WTC11 (cell line): ENCODE results near the gene GHRHR.

Experiments used
- CBFB ChIP-seq: sonication (generic); formaldehyde crosslinking; IDR thresholded peaks from 2 replicates; pipeline ENCODE4 v1.8.1; 2022; ENCODE audit warnings: mild to moderate bottlenecking, low read depth, missing genetic modification reagents
- FOXK1 ChIP-seq: sonication (generic); formaldehyde crosslinking; IDR thresholded peaks from 2 replicates; pipeline ENCODE4 v1.8.0; 2022; ENCODE audit warnings: mild to moderate bottlenecking, moderate library complexity, missing genetic modification reagents
- HMGA2 ChIP-seq: fragments of 250-450 bp; sonication (Bioruptor Pico); IDR thresholded peaks from 2 replicates; pipeline ENCODE4 v1.4.0; 2021; ENCODE audit warnings: mild to moderate bottlenecking, moderate library complexity
- NFYB ChIP-seq: sonication (generic); formaldehyde crosslinking; conservative IDR thresholded peaks from 2 replicates; pipeline ENCODE4 v1.8.0; 2022; ENCODE audit warnings: low read depth, missing genetic modification reagents
- NR3C1 ChIP-seq: sonication (generic); formaldehyde crosslinking; conservative IDR thresholded peaks from 2 replicates; pipeline ENCODE4 v1.8.1; 2023; ENCODE audit warnings: low read depth, mild to moderate bottlenecking, missing genetic modification reagents
- SP1 ChIP-seq: sonication (generic); formaldehyde crosslinking; conservative IDR thresholded peaks from 2 replicates; pipeline ENCODE4 v1.8.1; 2022; ENCODE audit warnings: missing genetic modification reagents
- TEAD4 ChIP-seq: sonication (generic); formaldehyde crosslinking; IDR thresholded peaks from 2 replicates; pipeline ENCODE4 v1.8.0; 2022; ENCODE audit warnings: mild to moderate bottlenecking, missing genetic modification reagents
- TP53 ChIP-seq: sonication (generic); formaldehyde crosslinking; IDR thresholded peaks from 2 replicates; pipeline ENCODE4 v1.8.1; 2023; ENCODE audit warnings: mild to moderate bottlenecking, missing genetic modification reagents
- ZNF263 ChIP-seq: sonication (generic); formaldehyde crosslinking; IDR thresholded peaks from 2 replicates; pipeline ENCODE4 v1.8.1; 2022; ENCODE audit warnings: low read depth, mild to moderate bottlenecking, moderate library complexity, missing genetic modification reagents
- TF ChIP-seq, protein P1 (sequence below): fragments of 200-600 bp; IDR thresholded peaks from 2 replicates; pipeline ENCODE4 v1.8.0; 2022; ENCODE audit warnings: antibody characterized with exemption
- TF ChIP-seq, protein P2 (sequence below): sonication (generic); formaldehyde crosslinking; IDR thresholded peaks from 2 replicates; pipeline ENCODE4 v1.8.1; 2023; ENCODE audit warnings: mild to moderate bottlenecking, missing genetic modification reagents, moderate library complexity
- TF ChIP-seq, protein P3 (sequence below): sonication (generic); formaldehyde crosslinking; IDR thresholded peaks from 2 replicates; pipeline ENCODE4 v1.8.1; 2022; ENCODE audit warnings: low read depth, mild to moderate bottlenecking, moderate library complexity, missing genetic modification reagents, borderline replicate concordance
- TF ChIP-seq, protein P4 (sequence below): sonication (generic); formaldehyde crosslinking; IDR thresholded peaks from 2 replicates; pipeline ENCODE4 v1.8.0; 2022; ENCODE audit warnings: mild to moderate bottlenecking, missing genetic modification reagents

DNA sequence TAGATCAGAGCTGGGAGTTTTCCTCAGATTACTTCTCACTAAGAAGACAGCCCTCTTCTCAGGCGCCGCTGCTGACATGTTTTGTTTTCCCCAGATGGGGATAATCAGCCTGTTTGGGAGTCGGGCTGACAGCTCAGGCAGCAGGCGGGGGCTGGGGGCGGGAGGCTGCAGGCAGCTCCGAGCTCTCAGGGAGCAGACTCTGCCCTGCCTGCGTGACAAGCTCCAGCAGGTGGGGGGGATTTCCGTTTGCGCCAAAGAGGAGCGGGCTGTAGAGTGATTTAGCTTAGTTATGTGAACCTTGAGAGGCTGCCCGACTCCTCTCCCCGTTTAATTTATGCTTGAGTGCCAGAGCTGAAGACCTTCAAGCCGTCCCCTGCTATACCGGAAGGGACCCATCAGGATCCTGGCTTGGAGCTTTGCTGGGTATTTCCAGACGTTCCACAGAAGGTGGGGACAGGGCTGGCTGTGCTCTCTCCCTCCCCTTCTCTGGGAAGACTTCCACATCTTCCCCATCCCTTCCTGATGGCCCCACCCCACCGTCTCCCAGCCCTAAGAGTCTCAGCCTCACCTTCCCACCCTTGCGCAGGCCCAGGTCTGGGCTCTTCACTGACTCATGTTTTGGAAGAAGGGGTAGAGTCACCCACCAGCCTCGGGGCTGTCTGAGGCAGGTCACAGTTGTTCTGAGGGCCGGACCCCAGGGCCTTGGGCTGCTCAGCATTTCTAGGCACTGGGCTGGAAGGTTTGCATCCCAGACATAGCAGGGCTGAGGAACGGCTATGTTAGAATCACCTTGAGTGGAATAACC, 63.6 kb downstream of the GHRHR start:
- TF ChIP-seq TP53 = no peak
- TF ChIP-seq, protein P1, sequence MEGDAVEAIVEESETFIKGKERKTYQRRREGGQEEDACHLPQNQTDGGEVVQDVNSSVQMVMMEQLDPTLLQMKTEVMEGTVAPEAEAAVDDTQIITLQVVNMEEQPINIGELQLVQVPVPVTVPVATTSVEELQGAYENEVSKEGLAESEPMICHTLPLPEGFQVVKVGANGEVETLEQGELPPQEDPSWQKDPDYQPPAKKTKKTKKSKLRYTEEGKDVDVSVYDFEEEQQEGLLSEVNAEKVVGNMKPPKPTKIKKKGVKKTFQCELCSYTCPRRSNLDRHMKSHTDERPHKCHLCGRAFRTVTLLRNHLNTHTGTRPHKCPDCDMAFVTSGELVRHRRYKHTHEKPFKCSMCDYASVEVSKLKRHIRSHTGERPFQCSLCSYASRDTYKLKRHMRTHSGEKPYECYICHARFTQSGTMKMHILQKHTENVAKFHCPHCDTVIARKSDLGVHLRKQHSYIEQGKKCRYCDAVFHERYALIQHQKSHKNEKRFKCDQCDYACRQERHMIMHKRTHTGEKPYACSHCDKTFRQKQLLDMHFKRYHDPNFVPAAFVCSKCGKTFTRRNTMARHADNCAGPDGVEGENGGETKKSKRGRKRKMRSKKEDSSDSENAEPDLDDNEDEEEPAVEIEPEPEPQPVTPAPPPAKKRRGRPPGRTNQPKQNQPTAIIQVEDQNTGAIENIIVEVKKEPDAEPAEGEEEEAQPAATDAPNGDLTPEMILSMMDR = no peak
- TF ChIP-seq, protein P2, sequence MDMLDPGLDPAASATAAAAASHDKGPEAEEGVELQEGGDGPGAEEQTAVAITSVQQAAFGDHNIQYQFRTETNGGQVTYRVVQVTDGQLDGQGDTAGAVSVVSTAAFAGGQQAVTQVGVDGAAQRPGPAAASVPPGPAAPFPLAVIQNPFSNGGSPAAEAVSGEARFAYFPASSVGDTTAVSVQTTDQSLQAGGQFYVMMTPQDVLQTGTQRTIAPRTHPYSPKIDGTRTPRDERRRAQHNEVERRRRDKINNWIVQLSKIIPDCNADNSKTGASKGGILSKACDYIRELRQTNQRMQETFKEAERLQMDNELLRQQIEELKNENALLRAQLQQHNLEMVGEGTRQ = no peak
- TF ChIP-seq CBFB (CRISPR knock-in tag) = no peak
- no peak for TF ChIP-seq NR3C1
- TF ChIP-seq NFYB (CRISPR knock-in tag) = no peak
- TF ChIP-seq, protein P3, sequence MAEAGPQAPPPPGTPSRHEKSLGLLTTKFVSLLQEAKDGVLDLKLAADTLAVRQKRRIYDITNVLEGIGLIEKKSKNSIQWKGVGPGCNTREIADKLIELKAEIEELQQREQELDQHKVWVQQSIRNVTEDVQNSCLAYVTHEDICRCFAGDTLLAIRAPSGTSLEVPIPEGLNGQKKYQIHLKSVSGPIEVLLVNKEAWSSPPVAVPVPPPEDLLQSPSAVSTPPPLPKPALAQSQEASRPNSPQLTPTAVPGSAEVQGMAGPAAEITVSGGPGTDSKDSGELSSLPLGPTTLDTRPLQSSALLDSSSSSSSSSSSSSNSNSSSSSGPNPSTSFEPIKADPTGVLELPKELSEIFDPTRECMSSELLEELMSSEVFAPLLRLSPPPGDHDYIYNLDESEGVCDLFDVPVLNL (CRISPR knock-in tag) = no peak
- no peak for TF ChIP-seq SP1 (CRISPR knock-in tag)
- TF ChIP-seq FOXK1 = no peak
- no peak for TF ChIP-seq TEAD4 (CRISPR knock-in tag)
- TF ChIP-seq ZNF263 = no peak
- TF ChIP-seq HMGA2 (CRISPR knock-in tag) = no peak
- TF ChIP-seq, protein P4, sequence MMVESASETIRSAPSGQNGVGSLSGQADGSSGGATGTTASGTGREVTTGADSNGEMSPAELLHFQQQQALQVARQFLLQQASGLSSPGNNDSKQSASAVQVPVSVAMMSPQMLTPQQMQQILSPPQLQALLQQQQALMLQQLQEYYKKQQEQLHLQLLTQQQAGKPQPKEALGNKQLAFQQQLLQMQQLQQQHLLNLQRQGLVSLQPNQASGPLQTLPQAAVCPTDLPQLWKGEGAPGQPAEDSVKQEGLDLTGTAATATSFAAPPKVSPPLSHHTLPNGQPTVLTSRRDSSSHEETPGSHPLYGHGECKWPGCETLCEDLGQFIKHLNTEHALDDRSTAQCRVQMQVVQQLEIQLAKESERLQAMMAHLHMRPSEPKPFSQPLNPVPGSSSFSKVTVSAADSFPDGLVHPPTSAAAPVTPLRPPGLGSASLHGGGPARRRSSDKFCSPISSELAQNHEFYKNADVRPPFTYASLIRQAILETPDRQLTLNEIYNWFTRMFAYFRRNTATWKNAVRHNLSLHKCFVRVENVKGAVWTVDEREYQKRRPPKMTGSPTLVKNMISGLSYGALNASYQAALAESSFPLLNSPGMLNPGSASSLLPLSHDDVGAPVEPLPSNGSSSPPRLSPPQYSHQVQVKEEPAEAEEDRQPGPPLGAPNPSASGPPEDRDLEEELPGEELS = no peak
